GM19351 (cell line): ENCODE measurements around the gene ADGRG1.

Experiments
- ATAC-seq: cut with Tn5 transposase; IDR thresholded peaks from one replicate; pipeline ENCODE4 v1.9.1; 2021; ENCODE audit warnings: mild to moderate bottlenecking, moderate library complexity; ENCODE audit not compliant: unreplicated experiment

The ADGRG1 gene

GRCh38 chr16:57680842-57681375 lies 52.5 kb downstream of the ADGRG1 start:
- ATAC-seq: no peak

GRCh38 chr16:57681950-57682728 lies 53.7 kb downstream of the ADGRG1 start:
- ATAC-seq: no peak

- no peak for ATAC-seq
Measured at GRCh38 chr16:57682809-57683635, 54.6 kb downstream of the ADGRG1 start.

GRCh38 chr16:57683636-57684545 lies 55.5 kb downstream of the ADGRG1 start:
- ATAC-seq: no peak

- ATAC-seq: no peak
Measured at GRCh38 chr16:57684626-57685358, 56.4 kb downstream of the ADGRG1 start.

GRCh38 chr16:57685633-57686032 lies 57.2 kb downstream of the ADGRG1 start:
- ATAC-seq: no peak

- ATAC-seq: no peak
Measured at GRCh38 chr16:57686577-57686976, 58.1 kb downstream of the ADGRG1 start.

GRCh38 chr16:57687363-57687929 lies 59.0 kb downstream of the ADGRG1 start:
- ATAC-seq: no peak

GRCh38 chr16:57688487-57688986 lies 60.1 kb downstream of the ADGRG1 start:
- ATAC-seq: no peak

- no peak for ATAC-seq
Measured at GRCh38 chr16:57688987-57689761, 60.7 kb downstream of the ADGRG1 start.

GRCh38 chr16:57689762-57690558 lies 61.5 kb downstream of the ADGRG1 start:
- ATAC-seq: peak; percentile 78

- ATAC-seq: no peak
Measured at GRCh38 chr16:57690782-57691471, 62.5 kb downstream of the ADGRG1 start.

- ATAC-seq: no peak
Measured at GRCh38 chr16:57692636-57693035, 64.2 kb downstream of the ADGRG1 start.

GRCh38 chr16:57693550-57693949 lies 65.1 kb downstream of the ADGRG1 start:
- no peak for ATAC-seq

GRCh38 chr16:57694231-57694724 lies 65.8 kb downstream of the ADGRG1 start:
- no peak for ATAC-seq

- ATAC-seq: no peak
Measured at GRCh38 chr16:57694725-57695679, 66.6 kb downstream of the ADGRG1 start, which contains the start of gene DRC7. DRC7 (plus strand) TSS chr16:57694806; CDS start chr16:57697950, 3,144 bp downstream.
